ENCODE measurements around the gene CD244.
A peak's percentile ranks its signal among the peaks of the same experiment; 100 is the strongest.

Gene CD244

DNA sequence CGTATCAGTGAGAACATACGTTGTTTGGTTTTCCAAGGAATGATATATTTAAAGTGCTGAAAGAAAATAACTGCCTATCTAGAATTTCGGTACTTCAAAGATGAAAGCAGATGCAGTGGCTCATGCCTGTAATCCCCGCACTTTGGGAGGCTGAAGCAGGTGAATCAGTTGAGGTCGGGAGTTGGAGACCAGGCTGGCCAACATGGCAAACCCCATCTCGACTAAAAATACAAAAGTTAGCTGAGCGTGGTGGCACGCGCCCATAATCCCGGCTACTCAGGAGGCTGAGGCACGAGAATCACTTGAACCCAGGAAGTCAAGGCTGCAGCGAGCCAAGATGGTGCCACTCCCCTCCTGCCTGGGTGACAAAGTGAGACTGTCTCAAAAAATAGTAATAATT is 16.4 kb downstream of the CD244 start:
- no peak for DNase-seq (ENCODE audit: low read depth in 2 of 2)

DNA sequence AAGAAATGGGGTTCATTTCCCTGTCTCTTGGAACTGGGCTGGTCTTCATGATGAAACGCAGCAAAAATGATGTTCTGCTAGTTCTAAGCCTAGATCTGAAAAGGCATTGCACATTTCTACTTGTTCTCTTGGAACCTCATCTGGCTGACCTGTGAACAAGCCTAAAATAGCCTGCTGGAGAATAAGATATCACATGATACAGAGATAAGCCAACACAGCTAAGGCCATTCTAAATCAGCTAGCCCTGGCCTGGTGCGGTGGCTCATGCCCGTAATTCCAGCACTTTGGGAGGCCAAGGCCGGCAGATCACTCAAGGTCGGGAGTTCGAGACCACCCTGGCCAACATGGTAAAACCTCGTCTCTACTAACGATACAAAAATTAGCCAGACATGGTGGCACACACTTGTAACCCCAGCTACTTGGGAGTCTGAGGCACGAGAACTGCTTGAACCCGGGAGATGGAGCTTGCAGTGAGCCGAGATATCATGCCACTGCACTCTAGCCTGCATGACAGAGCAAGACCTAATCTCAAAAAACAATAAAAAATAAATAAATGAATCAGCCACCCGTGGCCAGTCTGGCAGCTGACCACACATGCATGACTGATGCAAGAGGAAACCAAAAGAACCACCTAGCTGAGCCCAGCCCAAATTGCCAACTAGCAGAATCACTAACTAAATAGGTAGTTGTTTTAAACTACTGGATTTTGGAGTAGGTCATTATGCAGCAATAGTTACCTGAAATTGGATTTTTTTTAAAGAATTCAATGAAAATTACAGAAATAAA is 18.0 kb downstream of the CD244 start:
- no peak for DNase-seq (ENCODE audit: low read depth in 2 of 2)

DNA sequence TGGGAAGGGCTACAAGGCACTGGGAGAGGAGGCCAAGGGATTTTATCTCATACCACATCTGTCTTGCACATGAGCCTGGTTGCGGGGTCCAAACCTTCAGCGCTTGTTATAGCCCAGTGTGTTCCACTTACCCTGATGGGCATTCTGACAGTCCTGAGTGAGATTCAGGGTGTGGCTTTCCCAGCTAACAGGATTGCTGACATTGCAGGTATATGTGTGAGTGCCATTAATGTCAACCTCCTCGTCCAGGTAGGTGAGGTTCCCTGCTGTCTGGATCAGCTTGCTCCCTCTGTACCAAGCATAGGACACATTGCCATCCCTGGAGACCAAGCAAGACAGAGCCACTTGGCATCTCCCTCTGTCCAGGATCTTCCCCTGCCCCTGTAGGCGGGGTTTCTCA is 21.6 kb downstream of the CD244 start:
- no peak for DNase-seq (ENCODE audit: low read depth in 2 of 2)

- DNase-seq (ENCODE audit: low read depth in 2 of 2): no peak
Measured at GRCh38 chr1:160839746-160840145, 22.9 kb downstream of the CD244 start.

GRCh38 chr1:160838888-160839287 is 23.8 kb downstream of the CD244 start:
- DNase-seq (ENCODE audit: low read depth in 2 of 2): no peak

DNA sequence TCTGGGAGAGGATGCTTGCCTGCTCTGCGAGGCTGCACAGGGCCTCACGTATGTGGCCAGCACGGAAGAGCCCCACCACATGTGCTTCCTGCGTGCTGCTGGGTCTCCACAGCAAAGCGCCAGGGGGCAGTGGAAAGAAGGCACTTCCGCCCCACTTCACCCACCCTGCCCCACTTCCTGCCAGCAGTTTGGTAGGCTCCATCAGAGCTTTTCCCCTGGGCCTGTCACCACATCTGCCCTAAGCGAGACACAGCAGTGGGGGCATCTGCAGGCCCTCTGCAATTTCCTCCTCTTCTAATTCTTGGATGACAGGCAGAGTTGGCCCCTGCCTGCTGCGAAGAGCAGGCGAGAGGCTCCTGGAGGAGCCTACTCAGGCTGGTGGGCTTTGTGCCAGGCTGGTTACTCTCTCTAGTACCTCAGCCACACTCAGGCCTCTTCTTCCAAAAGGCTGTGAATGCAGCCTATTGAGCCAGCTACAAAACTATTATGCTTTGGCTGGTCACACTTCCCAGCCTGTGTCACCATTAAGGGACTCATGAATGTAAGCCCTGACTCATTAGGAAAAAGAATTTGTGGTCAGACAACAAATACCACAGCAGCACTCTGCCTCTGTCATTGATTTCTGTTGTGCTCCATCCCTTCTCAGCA is 25.0 kb downstream of the CD244 start:
- DNase-seq (ENCODE audit: low read depth in 2 of 2): peak; percentile 66 to 67

- DNase-seq (ENCODE audit: low read depth in 2 of 2): no peak
Measured at GRCh38 chr1:160836981-160837557, 25.6 kb downstream of the CD244 start.

- DNase-seq (ENCODE audit: low read depth in 2 of 2): no peak
Measured at GRCh38 chr1:160836561-160836960, 26.1 kb downstream of the CD244 start.

GRCh38 chr1:160835751-160836150 is 26.9 kb downstream of the CD244 start:
- no peak for DNase-seq (ENCODE audit: low read depth in 2 of 2)

GRCh38 chr1:160834945-160835565 is 27.6 kb downstream of the CD244 start:
- peak in 1 of 2 donors; percentile 22 for DNase-seq (ENCODE audit: low read depth in 2 of 2)

GRCh38 chr1:160830321-160831153 is 32.1 kb downstream of the CD244 start:
- peak; percentile 47 to 72 for DNase-seq (ENCODE audit: low read depth in 2 of 2)

- no peak for DNase-seq (ENCODE audit: low read depth in 2 of 2)
Measured at GRCh38 chr1:160829766-160830165, 32.9 kb downstream of the CD244 start.

- DNase-seq (ENCODE audit: low read depth in 2 of 2): no peak
Measured at GRCh38 chr1:160827418-160827817, 35.3 kb downstream of the CD244 start.

- no peak for DNase-seq (ENCODE audit: low read depth in 2 of 2)
Measured at GRCh38 chr1:160826546-160826945, 36.1 kb downstream of the CD244 start.

GRCh38 chr1:160823296-160823695 is 39.4 kb downstream of the CD244 start:
- DNase-seq (ENCODE audit: low read depth in 2 of 2): no peak

- no peak for DNase-seq (ENCODE audit: low read depth in 2 of 2)
Measured at GRCh38 chr1:160821627-160822026, 41.1 kb downstream of the CD244 start.

GRCh38 chr1:160819186-160819585 is 43.5 kb downstream of the CD244 start:
- DNase-seq (ENCODE audit: low read depth in 2 of 2): no peak

- DNase-seq (ENCODE audit: low read depth in 2 of 2): no peak
Measured at GRCh38 chr1:160818207-160818937, 44.3 kb downstream of the CD244 start.

DNA sequence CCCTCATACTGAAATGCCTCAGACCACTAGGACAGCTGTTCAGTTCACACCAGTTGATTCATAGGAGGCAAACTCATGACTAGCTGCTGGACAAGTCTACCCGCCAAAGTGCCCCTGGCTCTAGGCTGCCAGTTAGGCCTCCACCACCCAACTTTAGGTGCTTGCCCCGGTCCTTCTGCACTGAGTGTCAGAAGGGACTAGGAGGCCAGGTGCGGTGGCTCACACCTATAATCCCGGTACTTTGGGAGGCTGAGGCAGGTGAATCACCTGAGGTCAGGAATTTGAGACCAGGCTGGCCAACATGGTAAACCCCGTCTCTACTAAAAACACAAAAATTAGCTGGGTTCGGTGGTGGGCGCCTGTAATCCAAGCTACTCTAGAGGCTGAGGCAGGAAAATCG is 47.8 kb downstream of the CD244 start:
- no peak for DNase-seq (ENCODE audit: low read depth in 2 of 2)

DNA sequence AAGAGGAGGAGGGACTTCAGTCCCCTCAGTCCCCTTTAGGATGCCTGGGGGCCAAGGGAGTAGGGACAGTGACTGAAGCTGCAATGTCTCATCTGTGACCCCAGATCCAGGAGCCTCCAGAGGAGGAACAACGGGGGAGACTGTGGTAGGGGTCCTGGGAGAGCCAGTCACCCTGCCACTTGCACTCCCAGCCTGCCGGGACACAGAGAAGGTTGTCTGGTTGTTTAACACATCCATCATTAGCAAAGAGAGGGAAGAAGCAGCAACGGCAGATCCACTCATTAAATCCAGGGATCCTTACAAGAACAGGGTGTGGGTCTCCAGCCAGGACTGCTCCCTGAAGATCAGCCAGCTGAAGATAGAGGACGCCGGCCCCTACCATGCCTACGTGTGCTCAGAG is 48.4 kb downstream of the CD244 start:
- DNase-seq (ENCODE audit: low read depth in 2 of 2): no peak

GRCh38 chr1:160813215-160813614 is 49.5 kb downstream of the CD244 start:
- DNase-seq (ENCODE audit: low read depth in 2 of 2): no peak

Measured in stimulated activated CD8-positive, alpha-beta memory T cell treated with anti-CD3 and anti-CD28 coated beads, Interleukin-7, amount 100 ng/mL, for 1 hour (primary cell).